K562 (cell line): ENCODE measurements around the gene C19orf12. TPM values are rescaled to one million over a fixed set of nuclear protein-coding genes. Genes with fewer than 3 reads are reported as not detected.

Source experiments
- ATAC-seq: fragments of 200-7000 bp; cut with Tn5 transposase; 3 replicates; pipeline ENCODE4 v1.9.1; 2020; ENCODE audit warnings: moderate library complexity
- BruUV-seq: library from RNA; stranded (reverse); fragments of 400-500 nt; replicated peaks from 2 replicates; lab custom pipeline; 2021; lab: Mats Ljungman, UMichigan
- CTCF ChIA-PET: fragments of 300-600 bp; formaldehyde crosslinking; extraction: SDS; loops from one replicate; lab custom pipeline; 2021; ENCODE audit warnings: low intra/inter-chr PET ratio; lab: Yijun Ruan, JAX
- POLR2A ChIA-PET: fragments of 300-600, 350-650 bp; sonication (Branson Sonifier 250); formaldehyde crosslinking; extraction: SDS; loops from one replicate; lab custom pipeline; 2021; ENCODE audit warnings: antibody characterized with exemption, inconsistent platforms; lab: Yijun Ruan, JAX
- DNase-seq, 4 experiments: peaks; one replicate each; pipeline versions ENCODE4 v3.0.0 to v3.0.0-alpha.2; 2011 to 2018; ENCODE audit warnings: low spot score in 3 of 4, mixed read lengths in 3 of 4; ENCODE audit errors: extremely low read depth in 1 of 4
- FAIRE-seq: peaks from 2 replicates; lab custom pipeline; 2011; peaks lifted over from hg19 to GRCh38; lab: Jason Lieb, UNC
- H2AFZ ChIP-seq: 2 replicates; pipeline ENCODE4 v1.6.0; 2011; ENCODE audit warnings: low read depth, low read length, control low read depth, inconsistent platforms
- H3K27ac ChIP-seq: fragments of 200-600 bp; 3 replicates; pipeline ENCODE4 v1.8.0; 2011; ENCODE audit warnings: low read depth, mild to moderate bottlenecking, control low read depth, inconsistent platforms, low read length, moderate library complexity, mixed read lengths; ENCODE audit errors: extremely low read depth
- H3K27me3 ChIP-seq, 2 experiments: fragments of 300-600 bp in 1 of 2; 2 replicates in 1 of 2; 3 replicates in 1 of 2; pipeline versions ENCODE4 v1.6.0 to v1.8.0; 2011; ENCODE audit warnings: inconsistent platforms in 2 of 2, low read length in 2 of 2, mild to moderate bottlenecking in 1 of 2, mixed read lengths in 1 of 2, moderate library complexity in 1 of 2; ENCODE audit not compliant: control insufficient read depth in 2 of 2, insufficient read depth in 2 of 2
- H3K36me3 ChIP-seq: fragments of 300-600 bp; 3 replicates; pipeline ENCODE4 v1.8.0; 2011; ENCODE audit warnings: mild to moderate bottlenecking, low read length, inconsistent platforms; ENCODE audit not compliant: control insufficient read depth, insufficient read depth
- H3K4me1 ChIP-seq, 2 experiments: fragments of 200-600 bp in 1 of 2; replicated peaks in 1 of 2; 2 replicates in 1 of 2; 3 replicates in 1 of 2; pipeline versions ENCODE4 v1.5.1 to v1.8.0; 2011; ENCODE audit warnings: inconsistent platforms in 2 of 2, low read length in 2 of 2, mild to moderate bottlenecking in 1 of 2, mixed read lengths in 1 of 2, moderate library complexity in 1 of 2; ENCODE audit not compliant: control insufficient read depth in 2 of 2, insufficient read depth in 2 of 2
- H3K4me2 ChIP-seq: 2 replicates; pipeline ENCODE4 v1.6.1; 2011; ENCODE audit warnings: low read length, control low read depth, inconsistent platforms, mixed read lengths; ENCODE audit not compliant: insufficient read depth
- H3K4me3 ChIP-seq: fragments of 200-600 bp; sonication (generic), shearing (Covaris generic); 2 replicates; pipeline ENCODE4 v1.5.1; 2016; ENCODE audit warnings: control low read depth, inconsistent platforms
- H3K79me2 ChIP-seq: fragments of 200-600 bp; 3 replicates; pipeline ENCODE4 v1.8.0; 2011; ENCODE audit warnings: low read length, inconsistent platforms; ENCODE audit not compliant: control insufficient read depth, insufficient read depth
- H3K9ac ChIP-seq, 2 experiments: 2 replicates each; pipeline versions ENCODE4 v1.6.0 to v1.6.1; 2011; ENCODE audit warnings: low read depth in 2 of 2, low read length in 2 of 2, control low read depth in 1 of 2, inconsistent platforms in 1 of 2, mild to moderate bottlenecking in 1 of 2, mixed read lengths in 1 of 2; ENCODE audit not compliant: insufficient read depth in 1 of 2
- H3K9me1 ChIP-seq: one replicate; pipeline ENCODE4 v1.6.0; 2011; ENCODE audit warnings: inconsistent platforms, mild to moderate bottlenecking, low read length, moderate library complexity; ENCODE audit not compliant: control insufficient read depth, insufficient read depth
- H3K9me3 ChIP-seq: replicated peaks from 2 replicates; pipeline ENCODE4 v1.5.1; 2011; ENCODE audit warnings: low read depth, low read length, inconsistent platforms; ENCODE audit not compliant: control insufficient read depth, insufficient read depth
- H4K20me1 ChIP-seq: replicated peaks from 2 replicates; pipeline ENCODE4 v1.6.1; 2011; ENCODE audit warnings: low read length, inconsistent platforms, mixed read lengths; ENCODE audit not compliant: control insufficient read depth, insufficient read depth
- FOXP1 ChIP-seq: sonication (generic); formaldehyde crosslinking; IDR thresholded peaks from 2 replicates; pipeline ENCODE4 v1.8.0; 2022; ENCODE audit warnings: mild to moderate bottlenecking, missing genetic modification reagents
- HSF4 ChIP-seq: fragments of 250-450 bp; sonication (Bioruptor Pico); IDR thresholded peaks from 2 replicates; pipeline ENCODE4 v2.1.2; 2022; ENCODE audit warnings: mild to moderate bottlenecking, moderate library complexity, borderline replicate concordance
- MEF2A ChIP-seq: IDR thresholded peaks from 2 replicates; pipeline ENCODE4 v1.6.1; 2011; ENCODE audit warnings: low read depth, mild to moderate bottlenecking, low read length, moderate library complexity; ENCODE audit not compliant: control insufficient read depth
- RBFOX2 ChIP-seq: fragments of 200-400 bp; formaldehyde crosslinking; IDR thresholded peaks from 2 replicates; pipeline ENCODE4 v1.6.1; 2017; ENCODE audit warnings: low read depth, mild to moderate bottlenecking, low read length, moderate library complexity
- RBM22 ChIP-seq: fragments of 200-400 bp; formaldehyde crosslinking; IDR thresholded peaks from 2 replicates; pipeline ENCODE4 v1.6.1; 2018; ENCODE audit warnings: low read length, low read depth; ENCODE audit not compliant: poor library complexity, severe bottlenecking
- TCF7L2 ChIP-seq: fragments of 150-350 bp; IDR thresholded peaks from 2 replicates; pipeline ENCODE4 v1.6.1; 2016; ENCODE audit warnings: low read depth, mild to moderate bottlenecking, low read length, moderate library complexity
- ZNF3 ChIP-seq: fragments of 250-450 bp; sonication (Bioruptor Pico); IDR thresholded peaks from 2 replicates; pipeline ENCODE4 v1.5.0; 2021; ENCODE audit warnings: mild to moderate bottlenecking, moderate library complexity
- WGBS: fragments of 100-300 bp; shearing (Covaris generic); methylation state at CpG from one replicate; pipeline ENCODE4 v1.1.6; 2016; ENCODE audit warnings: low coverage, mixed read lengths; ENCODE audit not compliant: insufficient coverage; ENCODE audit errors: missing lambda C conversion rate; 5-methylcytosine and 5-hydroxymethylcytosine counted together
- in situ Hi-C: fragments of 300-500 bp; cut with MboI; formaldehyde crosslinking; loops from 4 replicates; pipeline ENCODE4 v1.15.0; 2018; ENCODE audit warnings: inconsistent platforms, mixed read lengths
- intact Hi-C: fragments of 100-400 bp; cut with micrococcal nuclease; formaldehyde crosslinking; loops from 2 replicates; pipeline ENCODE4 v1.14.2; 2022
- polyA plus RNA-seq, 8 experiments: library from polyadenylated mRNA; depleted of rRNA in 4 of 8; stranded (reverse) in 5 of 8; unstranded in 3 of 8; fragments of >200 nt; fragmentation: Nextera tagmentation in 2 of 8; fragmentation: Illumina TruSeq in 1 of 8; extraction: Ambion mirVana in 2 of 8; extraction: Trizol in 1 of 8; gene quantifications; 2 replicates each; pipeline versions ENCODE4 v1.2.1 to v1.2.3, GENCODE V29; 2011 to 2014; ENCODE audit warnings: inconsistent platforms in 1 of 8, missing spikeins in 1 of 8
- total RNA-seq, 7 experiments: library from RNA; depleted of rRNA in 6 of 7; stranded (reverse); fragments of >200 nt in 6 of 7; fragmentation: Illumina TruSeq in 2 of 7; extraction: Trizol in 2 of 7; gene quantifications; 2 replicates each; pipeline versions ENCODE4 v1.2.1 to v1.2.3, GENCODE V29; 2011 to 2021; ENCODE audit warnings: low replicate concordance in 1 of 7

Gene C19orf12
- total and polyA plus RNA-seq, 9 of the 15 experiments (the other 6 are each of a cell fraction or from before 2014, with no cell fraction given): 1.9 to 14.5 (median 10.2) TPM

DNA sequence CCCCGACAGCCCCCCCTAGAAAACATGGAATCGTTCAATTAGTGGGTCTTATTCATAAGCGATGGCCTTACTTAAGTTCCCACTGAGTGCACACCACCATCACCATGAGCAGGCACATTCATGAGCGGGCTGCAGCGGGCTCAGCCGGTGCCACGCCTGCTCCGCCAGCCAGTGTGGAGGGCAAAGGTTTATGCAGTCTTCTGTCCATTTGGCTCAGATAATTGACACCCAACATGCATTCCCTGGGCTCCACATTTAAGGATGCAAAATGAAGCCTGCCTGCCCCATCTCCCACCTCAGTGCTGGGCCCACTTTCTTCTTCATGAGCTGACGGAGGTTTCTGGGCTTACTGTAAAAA lies 12.1 kb downstream of the C19orf12 start:
- no peaks in the 10 kb centered on the region for H3K27me3 ChIP-seq
- no peaks in the 10 kb centered on the region for H3K9me1 ChIP-seq
- no peaks in the 10 kb centered on the region for H3K9me3 ChIP-seq
- intact Hi-C loops (no loop called here), in situ Hi-C loops (no loop called here)
- DNase-seq (no peak), FAIRE-seq (no peak), ATAC-seq (no peak)
- H3K4me2 ChIP-seq: no peak overlapping the region
- BruUV-seq: no TSS peak
- CTCF ChIA-PET: no interaction called here
- H3K9ac ChIP-seq: no peak overlapping the region
- 88% methylated on average over 9 of the region's 9 CpGs for WGBS
- peaks cover 11% of the 10 kb centered on the region; the same call in 2 of the 3 replicates for H3K36me3 ChIP-seq
- no peak for TF ChIP-seq TCF7L2
- no peak for TF ChIP-seq ZNF3 (CRISPR knock-in tag)
- TF ChIP-seq FOXP1: no peak
- no peak for TF ChIP-seq RBFOX2
- TF ChIP-seq RBM22: no peak
- TF ChIP-seq HSF4 (CRISPR knock-in tag): no peak
- no peak for TF ChIP-seq MEF2A
- H3K27ac ChIP-seq: no peak overlapping the region
- no peaks in the 10 kb centered on the region for H3K79me2 ChIP-seq
- POLR2A ChIA-PET: interaction anchor here (0.7 to 1.4 kb wide), 2 partner anchors 10 to 86 kb away, joined by 3 to 4 read pairs; no protein-coding TSS in a partner anchor
- H4K20me1 ChIP-seq: no peaks in the 10 kb centered on the region
- H2AFZ ChIP-seq: no peak overlapping the region
- no peak overlapping the region for H3K4me3 ChIP-seq
- peaks cover 0 to 11% of the 10 kb centered on the region in 2 experiments; a peak in 2 of 5 replicates for H3K4me1 ChIP-seq
